ENCODE results near the gene ANKRD49. TPM values are rescaled to one million over a fixed set of nuclear protein-coding genes. Genes with fewer than 3 reads are reported as not detected.

ANKRD49 gene
- total and polyA plus RNA-seq, 2 donors from 2014 or later, result 12.7 to 17.1 TPM

DNA sequence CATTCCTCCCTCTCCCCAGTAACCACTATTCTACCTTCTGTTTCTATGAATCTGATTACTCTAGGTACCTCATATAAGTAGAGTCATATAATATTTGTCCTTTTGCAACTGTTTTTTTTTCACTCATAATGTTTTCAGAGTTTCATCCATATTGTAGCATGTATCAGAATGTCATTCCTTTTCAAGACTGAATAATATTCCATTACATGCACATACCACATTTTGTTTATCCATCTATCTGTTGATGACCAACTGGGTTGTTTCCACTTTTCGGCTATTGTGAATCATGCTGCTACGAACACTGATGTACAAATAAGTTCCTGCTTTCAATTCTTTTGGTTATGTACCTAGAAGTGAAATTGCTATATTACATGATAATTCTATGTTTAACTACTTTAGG is 40.8 kb upstream of the ANKRD49 start:
- Histone ChIP-seq H3K36me3 (ENCODE audit: control insufficient read depth in 2 of 3, insufficient read depth in 3 of 3, low read length in 3 of 3) (peaks cover 0 to 2% (median 0%) of the 10 kb centered on the region in 3 donors), H3K4me3 (ENCODE audit: low read length in 3 of 3) (no peak overlapping the region), H3K27ac (ENCODE audit: low read depth in 2 of 2, low read length in 2 of 2) (no peak overlapping the region), H3K9me3 (ENCODE audit: control insufficient read depth in 2 of 3, insufficient read depth in 1 of 3, low read length in 3 of 3) (no peaks in the 10 kb centered on the region), H3K9ac (ENCODE audit: low read length in 3 of 3) (no peak overlapping the region), H3K4me1 (ENCODE audit: control insufficient read depth in 2 of 3, insufficient read depth in 2 of 3, low read depth in 1 of 3, low read length in 3 of 3) (no peaks in the 10 kb centered on the region), H3K27me3 (ENCODE audit: control insufficient read depth, insufficient read depth, low read length) (no peaks in the 10 kb centered on the region)
- TF ChIP-seq, protein P1, sequence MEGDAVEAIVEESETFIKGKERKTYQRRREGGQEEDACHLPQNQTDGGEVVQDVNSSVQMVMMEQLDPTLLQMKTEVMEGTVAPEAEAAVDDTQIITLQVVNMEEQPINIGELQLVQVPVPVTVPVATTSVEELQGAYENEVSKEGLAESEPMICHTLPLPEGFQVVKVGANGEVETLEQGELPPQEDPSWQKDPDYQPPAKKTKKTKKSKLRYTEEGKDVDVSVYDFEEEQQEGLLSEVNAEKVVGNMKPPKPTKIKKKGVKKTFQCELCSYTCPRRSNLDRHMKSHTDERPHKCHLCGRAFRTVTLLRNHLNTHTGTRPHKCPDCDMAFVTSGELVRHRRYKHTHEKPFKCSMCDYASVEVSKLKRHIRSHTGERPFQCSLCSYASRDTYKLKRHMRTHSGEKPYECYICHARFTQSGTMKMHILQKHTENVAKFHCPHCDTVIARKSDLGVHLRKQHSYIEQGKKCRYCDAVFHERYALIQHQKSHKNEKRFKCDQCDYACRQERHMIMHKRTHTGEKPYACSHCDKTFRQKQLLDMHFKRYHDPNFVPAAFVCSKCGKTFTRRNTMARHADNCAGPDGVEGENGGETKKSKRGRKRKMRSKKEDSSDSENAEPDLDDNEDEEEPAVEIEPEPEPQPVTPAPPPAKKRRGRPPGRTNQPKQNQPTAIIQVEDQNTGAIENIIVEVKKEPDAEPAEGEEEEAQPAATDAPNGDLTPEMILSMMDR (IDR thresholded peaks at IDR 0.05; ENCODE audit: borderline replicate concordance, extremely low read depth, insufficient read depth), result no peak
- DNase-seq (no peak), FAIRE-seq (no peak)
- intact Hi-C loops (cut with DNase I), result no loop called here

DNA sequence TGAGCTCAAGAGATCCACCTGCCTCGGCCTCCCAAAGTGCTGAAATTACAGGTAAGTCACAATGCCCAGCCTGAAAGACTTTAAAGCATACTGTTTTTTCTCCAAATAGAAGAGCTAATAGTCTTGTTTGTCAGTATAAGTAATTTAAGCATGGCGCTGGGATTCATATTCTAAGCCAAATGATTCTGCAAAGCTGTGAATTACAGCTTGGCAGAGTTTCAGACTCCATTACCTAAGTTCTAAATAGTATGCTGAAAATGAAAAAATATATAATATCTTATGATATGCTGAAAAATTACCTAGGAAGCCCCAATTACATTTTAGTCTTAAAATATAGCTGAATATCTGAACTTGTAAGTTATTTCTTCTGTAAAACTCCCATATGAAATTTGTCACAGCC is 39.5 kb upstream of the ANKRD49 start:
- H3K4me1 ChIP-seq (ENCODE audit: control insufficient read depth in 2 of 3, insufficient read depth in 2 of 3, low read depth in 1 of 3, low read length in 3 of 3), result no peaks in the 10 kb centered on the region
- H3K27ac ChIP-seq (ENCODE audit: low read depth in 2 of 2, low read length in 2 of 2), result no peak overlapping the region
- peaks cover 0 to 2% (median 0%) of the 10 kb centered on the region in 3 donors for H3K36me3 ChIP-seq (ENCODE audit: control insufficient read depth in 2 of 3, insufficient read depth in 3 of 3, low read length in 3 of 3)
- H3K27me3 ChIP-seq (ENCODE audit: control insufficient read depth, insufficient read depth, low read length), result no peaks in the 10 kb centered on the region
- intact Hi-C loops (cut with DNase I), result no loop called here
- TF ChIP-seq, protein P1 (IDR thresholded peaks at IDR 0.05; ENCODE audit: borderline replicate concordance, extremely low read depth, insufficient read depth), result no peak
- FAIRE-seq, result no peak
- no peak overlapping the region for H3K9ac ChIP-seq (ENCODE audit: low read length in 3 of 3)
- DNase-seq, result no peak
- H3K4me3 ChIP-seq (ENCODE audit: low read length in 3 of 3), result no peak overlapping the region
- H3K9me3 ChIP-seq (ENCODE audit: control insufficient read depth in 2 of 3, insufficient read depth in 1 of 3, low read length in 3 of 3), result no peaks in the 10 kb centered on the region

DNA sequence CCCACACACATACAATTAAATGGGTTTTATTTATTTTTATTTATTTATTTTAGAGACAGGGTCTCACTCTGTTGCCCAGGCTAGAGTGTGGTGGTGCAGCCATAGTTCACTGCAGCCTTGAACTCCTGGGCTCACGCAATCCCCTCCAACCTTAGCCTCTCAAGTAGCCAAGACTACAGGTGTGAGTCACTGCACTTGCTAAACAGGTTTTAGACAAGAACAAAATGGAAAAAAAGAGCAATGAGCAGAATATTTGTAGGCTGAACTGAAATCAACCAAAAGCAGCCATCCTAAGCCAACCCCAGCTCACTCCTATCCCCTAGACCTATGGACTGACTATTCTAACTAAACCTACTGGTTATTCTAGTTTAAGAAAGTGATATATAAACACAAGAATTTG is 37.9 kb upstream of the ANKRD49 start:
- TF ChIP-seq, protein P1 (IDR thresholded peaks at IDR 0.05; ENCODE audit: borderline replicate concordance, extremely low read depth, insufficient read depth), result no peak
- DNase-seq, result peak in 2 of 5 donors; percentile 9 to 29
- FAIRE-seq, result no peak
- Histone ChIP-seq H3K27ac (ENCODE audit: low read depth in 2 of 2, low read length in 2 of 2) (no peak overlapping the region), H3K27me3 (ENCODE audit: control insufficient read depth, insufficient read depth, low read length) (no peaks in the 10 kb centered on the region), H3K9me3 (ENCODE audit: control insufficient read depth in 2 of 3, insufficient read depth in 1 of 3, low read length in 3 of 3) (no peaks in the 10 kb centered on the region), H3K4me1 (ENCODE audit: control insufficient read depth in 2 of 3, insufficient read depth in 2 of 3, low read depth in 1 of 3, low read length in 3 of 3) (no peaks in the 10 kb centered on the region), H3K9ac (ENCODE audit: low read length in 3 of 3) (no peak overlapping the region), H3K36me3 (ENCODE audit: control insufficient read depth in 2 of 3, insufficient read depth in 3 of 3, low read length in 3 of 3) (peaks cover 4 to 9% (median 7%) of the 10 kb centered on the region in 3 donors), H3K4me3 (ENCODE audit: low read length in 3 of 3) (no peak overlapping the region)
- intact Hi-C loops (cut with DNase I), result no loop called here

Data from kidney (tissue), 14 donors.